Peyer's patch (tissue), 4 donors: ENCODE measurements around the gene SLC17A8. TPM values are rescaled to one million over a fixed set of nuclear protein-coding genes. Genes with fewer than 3 reads are reported as not detected.

Experiments
- DNase-seq, 3 donors: peaks; one replicate each; pipeline ENCODE4 v3.0.0-alpha.2; 2017 to 2019
- H3K27ac ChIP-seq, 4 donors: fragments of 200-600 bp; sonication (generic); one replicate each; pipeline ENCODE4 v1.5.1; 2016 to 2019
- H3K27me3 ChIP-seq, 2 donors: fragments of 200-600 bp; sonication (generic); one replicate each; pipeline ENCODE4 v1.5.1; 2019
- H3K36me3 ChIP-seq, 3 donors: fragments of 200-600 bp; sonication (generic); one replicate each; pipeline ENCODE4 v1.5.1; 2016 to 2019
- H3K4me1 ChIP-seq, 4 donors: fragments of 200-600 bp; sonication (generic); one replicate each; pipeline ENCODE4 v1.5.1; 2016 to 2019
- H3K4me3 ChIP-seq, 4 donors: fragments of 200-600 bp; sonication (generic); 1 replicate in 3 of 4; 2 replicates in 1 of 4; pipeline ENCODE4 v1.5.1; 2016 to 2019; ENCODE audit warnings: mild to moderate bottlenecking in 1 of 4
- H3K9me3 ChIP-seq, 4 donors: fragments of 200-600 bp; sonication (generic); one replicate each; pipeline ENCODE4 v1.5.1; 2016 to 2019; ENCODE audit warnings: mild to moderate bottlenecking in 1 of 4
- CTCF ChIP-seq, 6 experiments: fragments of 450-650 bp in 4 of 6; fragments of 200-600 bp in 2 of 6; sonication (generic) in 1 of 6; IDR thresholded peaks; one replicate each; pipeline ENCODE4 v1.5.1; 2017 to 2019; ENCODE audit warnings: antibody characterized with exemption in 6 of 6, mild to moderate bottlenecking in 3 of 6, moderate library complexity in 1 of 6
- POLR2A ChIP-seq, 2 donors: fragments of 450-650 bp; IDR thresholded peaks; one replicate each; pipeline ENCODE4 v1.5.1; 2017; ENCODE audit warnings: antibody characterized with exemption in 2 of 2, mild to moderate bottlenecking in 2 of 2, moderate library complexity in 2 of 2
- total RNA-seq, 4 donors: library from RNA; depleted of rRNA; stranded (reverse); fragments of >200 nt; gene quantifications; one replicate each; pipeline ENCODE4 v1.1.0, GENCODE V29; 2016

SLC17A8 gene
- total RNA-seq, 4 donors from 2014 or later = 61.9 to 212 (median 83.1) TPM; not detected in 1

- Histone ChIP-seq H3K27me3 (no peaks in the 10 kb centered on the region), H3K4me1 (no peaks in the 10 kb centered on the region)
- DNase-seq = no peak
Observed at GRCh38 chr12:100360450-100360849, 3.6 kb downstream of the SLC17A8 start.

GRCh38 chr12:100364324-100364723 lies 7.5 kb downstream of the SLC17A8 start:
- Histone ChIP-seq H3K36me3 (no peaks in the 10 kb centered on the region), H3K27me3 (no peaks in the 10 kb centered on the region), H3K9me3 (no peaks in the 10 kb centered on the region), H3K27ac (no peak overlapping the region), H3K4me1 (no peaks in the 10 kb centered on the region), H3K4me3 (no peak overlapping the region)
- TF ChIP-seq CTCF (IDR thresholded peaks at IDR 0.05) (no peak), POLR2A (IDR thresholded peaks at IDR 0.05) (no peak)
- DNase-seq = no peak

More at GRCh38 chr12:100360450-100360849, 3.6 kb downstream of the SLC17A8 start:
- TF ChIP-seq CTCF (IDR thresholded peaks at IDR 0.05) (no peak), POLR2A (IDR thresholded peaks at IDR 0.05) (no peak)
- no peaks in the 10 kb centered on the region for H3K9me3 ChIP-seq
- no peaks in the 10 kb centered on the region for H3K36me3 ChIP-seq
- no peak overlapping the region for H3K4me3 ChIP-seq
- no peak overlapping the region for H3K27ac ChIP-seq

GRCh38 chr12:100365411-100365810 lies 8.5 kb downstream of the SLC17A8 start:
- no peak overlapping the region for H3K27ac ChIP-seq
- H3K36me3 ChIP-seq = no peaks in the 10 kb centered on the region
- no peak for DNase-seq
- no peaks in the 10 kb centered on the region for H3K4me1 ChIP-seq
- no peaks in the 10 kb centered on the region for H3K9me3 ChIP-seq
- H3K4me3 ChIP-seq = no peak overlapping the region
- no peak for TF ChIP-seq POLR2A (IDR thresholded peaks at IDR 0.05)
- TF ChIP-seq CTCF (IDR thresholded peaks at IDR 0.05) = no peak
- no peaks in the 10 kb centered on the region for H3K27me3 ChIP-seq

GRCh38 chr12:100368066-100368465 lies 11.2 kb downstream of the SLC17A8 start:
- no peaks in the 10 kb centered on the region for H3K36me3 ChIP-seq
- no peak overlapping the region for H3K4me3 ChIP-seq
- no peak for DNase-seq

GRCh38 chr12:100371146-100371545 lies 14.3 kb downstream of the SLC17A8 start:
- TF ChIP-seq CTCF (IDR thresholded peaks at IDR 0.05) = no peak
- no peak for TF ChIP-seq POLR2A (IDR thresholded peaks at IDR 0.05)
- Histone ChIP-seq H3K36me3 (no peaks in the 10 kb centered on the region), H3K27me3 (no peaks in the 10 kb centered on the region), H3K4me3 (no peak overlapping the region), H3K27ac (no peak overlapping the region), H3K4me1 (peaks cover 0 to 8% (median 0%) of the 10 kb centered on the region in 4 donors), H3K9me3 (no peaks in the 10 kb centered on the region)
- DNase-seq = no peak

More at GRCh38 chr12:100368066-100368465, 11.2 kb downstream of the SLC17A8 start:
- no peak overlapping the region for H3K27ac ChIP-seq
- H3K27me3 ChIP-seq = no peaks in the 10 kb centered on the region
- H3K4me1 ChIP-seq = no peaks in the 10 kb centered on the region
- TF ChIP-seq CTCF (IDR thresholded peaks at IDR 0.05) (no peak), POLR2A (IDR thresholded peaks at IDR 0.05) (no peak)
- H3K9me3 ChIP-seq = no peaks in the 10 kb centered on the region
